HCT116 (cell line): ENCODE results near the gene TEX261. TPM values are rescaled to one million over a fixed set of nuclear protein-coding genes. Genes with fewer than 3 reads are reported as not detected.

Experiments
- ATAC-seq: fragments of 200-7000 bp; cut with Tn5 transposase; 2 replicates; pipeline ENCODE4 v1.9.1; 2020; ENCODE audit warnings: mild to moderate bottlenecking, moderate library complexity
- BruUV-seq: library from RNA; stranded (reverse); fragments of 400-500 nt; replicated peaks from 2 replicates; lab custom pipeline; 2021; lab: Mats Ljungman, UMichigan
- CTCF ChIA-PET: fragments of 300-600 bp; sonication (Branson Sonifier 250); formaldehyde crosslinking; loops from one replicate; lab custom pipeline; 2021; ENCODE audit warnings: antibody characterized with exemption; lab: Charles Lee
- POLR2A ChIA-PET: fragments of 300-600, 350-600 bp; sonication (Branson Sonifier 250); formaldehyde crosslinking; loops from one replicate; lab custom pipeline; 2021; ENCODE audit warnings: antibody characterized with exemption; lab: Charles Lee
- RAD21 ChIA-PET, 2 experiments: fragments of 300-600 bp; sonication (Branson Sonifier 250); formaldehyde crosslinking; loops; one replicate each; lab custom pipeline; 2023; ENCODE audit warnings: low total read pairs in 2 of 2; ENCODE audit not compliant: uncharacterized antibody in 2 of 2, unreplicated experiment in 2 of 2, low non-redundant PET in 1 of 2; lab: Charles Lee
- DNase-seq: peaks from one replicate; pipeline ENCODE4 v3.0.0-alpha.2; 2010; ENCODE audit warnings: low read depth, low spot score
- H2AFZ ChIP-seq: fragments of 200-600 bp; shearing (Covaris generic), sonication (generic); 2 replicates; pipeline ENCODE4 v1.6.1; 2017; ENCODE audit warnings: low read depth, mixed run types, mixed read lengths, antibody characterized with exemption, low read length; ENCODE audit not compliant: poor library complexity, severe bottlenecking
- H3K27ac ChIP-seq: 2 replicates; pipeline ENCODE4 v1.5.1; 2012; ENCODE audit warnings: low read depth, low read length
- H3K27me3 ChIP-seq: fragments of 200-600 bp; sonication (generic); 2 replicates; pipeline ENCODE4 v1.6.1; 2016; ENCODE audit warnings: mixed run types, low read length, mixed read lengths; ENCODE audit not compliant: insufficient read depth
- H3K36me3 ChIP-seq, 2 experiments: fragments of 200-500 bp in 1 of 2; fragments of 200-600 bp in 1 of 2; sonication (Bioruptor generic) in 1 of 2; sonication (generic) in 1 of 2; 2 replicates each; pipeline versions ENCODE4 v1.5.1 to v1.6.1; 2014 to 2016; ENCODE audit warnings: low read length in 2 of 2, inconsistent platforms in 1 of 2, mixed read lengths in 1 of 2, mixed run types in 1 of 2; ENCODE audit not compliant: insufficient read depth in 2 of 2, control insufficient read depth in 1 of 2
- H3K4me1 ChIP-seq, 2 experiments: fragments of 200-600 bp in 1 of 2; sonication (generic) in 1 of 2; 2 replicates each; pipeline versions ENCODE4 v1.5.1 to v1.6.1; 2012 to 2017; ENCODE audit warnings: low read length in 2 of 2, inconsistent platforms in 1 of 2, mild to moderate bottlenecking in 1 of 2, mixed read lengths in 1 of 2, mixed run types in 1 of 2, moderate library complexity in 1 of 2; ENCODE audit not compliant: insufficient read depth in 2 of 2, control insufficient read depth in 1 of 2
- H3K4me2 ChIP-seq: fragments of 200-600 bp; sonication (generic); 2 replicates; pipeline ENCODE4 v1.6.1; 2017; ENCODE audit warnings: mixed run types, low read length, mixed read lengths
- H3K4me3 ChIP-seq, 2 experiments: fragments of 200-600 bp in 1 of 2; sonication (generic) in 1 of 2; replicated peaks in 1 of 2; 2 replicates each; pipeline ENCODE4 v1.5.1; 2011 to 2016; ENCODE audit warnings: low read length in 2 of 2, control low read depth in 1 of 2, low read depth in 1 of 2, mild to moderate bottlenecking in 1 of 2, mixed read lengths in 1 of 2, mixed run types in 1 of 2
- H3K79me2 ChIP-seq: fragments of 200-600 bp; sonication (generic); 2 replicates; pipeline ENCODE4 v1.6.1; 2017; ENCODE audit warnings: mild to moderate bottlenecking, mixed run types, low read length, moderate library complexity, mixed read lengths; ENCODE audit not compliant: insufficient read depth
- H3K9ac ChIP-seq: fragments of 200-600 bp; sonication (generic); 2 replicates; pipeline ENCODE4 v1.6.1; 2016; ENCODE audit warnings: low read length, mixed read lengths
- H3K9me2 ChIP-seq: fragments of 200-600 bp; sonication (generic), shearing (Covaris generic); 2 replicates; pipeline ENCODE4 v1.6.1; 2017; ENCODE audit warnings: mixed run types, mild to moderate bottlenecking, moderate library complexity; ENCODE audit not compliant: insufficient read depth
- H3K9me3 ChIP-seq, 2 experiments: fragments of 200-500 bp in 1 of 2; fragments of 200-600 bp in 1 of 2; sonication (Bioruptor generic) in 1 of 2; sonication (generic) in 1 of 2; 2 replicates each; pipeline ENCODE4 v1.6.1; 2014 to 2017; ENCODE audit warnings: low read length in 2 of 2, mixed read lengths in 2 of 2, inconsistent platforms in 1 of 2, low read depth in 1 of 2, mild to moderate bottlenecking in 1 of 2, mixed run types in 1 of 2, moderate library complexity in 1 of 2; ENCODE audit not compliant: control insufficient read depth in 1 of 2, insufficient read depth in 1 of 2
- H4K20me1 ChIP-seq: fragments of 200-600 bp; sonication (generic), shearing (Covaris generic); 2 replicates; pipeline ENCODE4 v1.6.1; 2017; ENCODE audit warnings: mixed run types, mild to moderate bottlenecking, moderate library complexity; ENCODE audit not compliant: insufficient read depth
- EGR1 ChIP-seq: IDR thresholded peaks from 2 replicates; pipeline ENCODE4 v1.6.1; 2012; ENCODE audit warnings: low read depth
- ELF1 ChIP-seq: IDR thresholded peaks from 2 replicates; pipeline ENCODE4 v1.6.1; 2012; ENCODE audit warnings: low read depth, borderline replicate concordance
- EZH2 ChIP-seq: fragments of 200-600 bp; sonication (generic); IDR thresholded peaks from 2 replicates; pipeline ENCODE4 v1.6.1; 2017; ENCODE audit warnings: antibody characterized with exemption, mixed run types
- EZH2phosphoT487 ChIP-seq: fragments of 200-600 bp; IDR thresholded peaks from 2 replicates; pipeline ENCODE4 v1.6.1; 2018; ENCODE audit warnings: antibody characterized with exemption, borderline replicate concordance
- POLR2AphosphoS5 ChIP-seq: IDR thresholded peaks from 2 replicates; pipeline ENCODE4 v1.6.1; 2011; ENCODE audit warnings: mild to moderate bottlenecking, low read depth, low read length, moderate library complexity
- RAD21 ChIP-seq: IDR thresholded peaks from 2 replicates; pipeline ENCODE4 v1.6.1; 2012; ENCODE audit warnings: low read depth, mild to moderate bottlenecking
- REST ChIP-seq: IDR thresholded peaks from 2 replicates; pipeline ENCODE4 v1.6.1; 2012; ENCODE audit warnings: low read depth
- SIN3A ChIP-seq: IDR thresholded peaks from 2 replicates; pipeline ENCODE4 v1.6.1; 2012; ENCODE audit warnings: low read depth
- SP1 ChIP-seq: IDR thresholded peaks from 2 replicates; pipeline ENCODE4 v1.6.1; 2012; ENCODE audit warnings: low read depth
- TCF7L2 ChIP-seq: IDR thresholded peaks from 2 replicates; pipeline ENCODE4 v1.7.0; 2011; ENCODE audit warnings: borderline replicate concordance, inconsistent platforms; ENCODE audit not compliant: insufficient read depth, insufficient read length; ENCODE audit errors: extremely low read depth
- YY1 ChIP-seq: IDR thresholded peaks from 2 replicates; pipeline ENCODE4 v1.6.1; 2011; ENCODE audit warnings: low read length, low read depth, moderate library complexity, mild to moderate bottlenecking; ENCODE audit not compliant: insufficient replicate concordance; ENCODE audit errors: extremely low read depth
- ZNF274 ChIP-seq: fragments of 200-500 bp; sonication (Bioruptor generic); IDR thresholded peaks from 2 replicates; pipeline ENCODE4 v1.6.1; 2014; ENCODE audit warnings: mild to moderate bottlenecking, low read depth, low read length, inconsistent platforms
- intact Hi-C: fragments of 100-400 bp; cut with micrococcal nuclease; formaldehyde crosslinking; loops from 2 replicates; pipeline ENCODE4 v1.10.0; 2022
- total RNA-seq: library from RNA; stranded (reverse); gene quantifications from one replicate; pipeline ENCODE4 v1.2.1, GENCODE V29; 2021; ENCODE audit not compliant: unreplicated experiment
- TF ChIP-seq, protein P1 (sequence below), 3 experiments: fragments of 200-600 bp in 1 of 3; sonication (generic) in 1 of 3; IDR thresholded peaks in 2 of 3; conservative IDR thresholded peaks in 1 of 3; 2 replicates each; pipeline ENCODE4 v1.5.1; 2012 to 2017; ENCODE audit warnings: low read depth in 2 of 3, low read length in 2 of 3, antibody characterized with exemption in 1 of 3, borderline replicate concordance in 1 of 3, control low read depth in 1 of 3, mild to moderate bottlenecking in 1 of 3, mixed read lengths in 1 of 3, mixed run types in 1 of 3, moderate library complexity in 1 of 3; ENCODE audit not compliant: insufficient read depth in 1 of 3

The TEX261 gene
- total RNA-seq, 1 experiment from 2014 or later, result 37.9 TPM

DNA sequence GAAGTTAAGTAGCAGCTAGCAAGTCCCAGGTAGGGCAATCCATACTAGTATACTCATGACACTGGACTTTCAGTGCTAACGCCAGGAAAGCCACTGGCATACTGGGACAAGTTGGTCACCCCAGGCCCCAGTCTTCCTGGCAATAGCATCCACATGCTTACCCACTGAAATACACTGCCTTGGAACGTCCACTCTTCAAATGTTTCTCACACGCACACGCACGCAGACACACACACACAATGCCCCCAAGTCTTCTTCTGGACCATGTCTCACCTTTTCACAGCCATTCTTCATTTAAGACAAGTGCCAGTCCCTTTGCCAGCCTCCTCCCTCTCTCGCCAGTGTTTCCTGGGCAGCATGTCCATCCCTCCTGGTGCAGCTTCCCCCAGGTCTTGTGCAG, 8.7 kb upstream of the TEX261 start:
- no TSS peak for BruUV-seq
- Histone ChIP-seq H3K4me2 (no peak overlapping the region), H3K36me3 (no peaks in the 10 kb centered on the region), H4K20me1 (no peaks in the 10 kb centered on the region), H3K79me2 (no peaks in the 10 kb centered on the region), H3K4me1 (peaks cover 3 to 13% of the 10 kb centered on the region in 2 experiments; a peak in 2 of 4 replicates), H3K9ac (no peak overlapping the region), H3K9me3 (no peaks in the 10 kb centered on the region), H3K27me3 (no peaks in the 10 kb centered on the region), H3K27ac (no peak overlapping the region), H2AFZ (no peak overlapping the region), H3K9me2 (no peaks in the 10 kb centered on the region), H3K4me3 (no peak overlapping the region)
- ChIA-PET RAD21 (no interaction called here), POLR2A (no interaction called here), CTCF (no interaction called here)
- intact Hi-C loops, result no loop called here
- TF ChIP-seq SIN3A (no peak), EZH2phosphoT487 (no peak), ELF1 (no peak), EZH2 (no peak), REST (no peak), RAD21 (no peak)
- DNase-seq, result no peak
- ATAC-seq, result no peak

GRCh38 chr2:71001981-71002570, 7.4 kb upstream of the TEX261 start:
- ChIA-PET RAD21 (no interaction called here), POLR2A (no interaction called here)
- H3K27me3 ChIP-seq, result no peaks in the 10 kb centered on the region
- H3K4me2 ChIP-seq, result no peak overlapping the region
- H3K9me2 ChIP-seq, result no peaks in the 10 kb centered on the region
- BruUV-seq, result no TSS peak
- no peaks in the 10 kb centered on the region for H3K9me3 ChIP-seq
- no peaks in the 10 kb centered on the region for H4K20me1 ChIP-seq
- H3K79me2 ChIP-seq, result no peaks in the 10 kb centered on the region
- H2AFZ ChIP-seq, result no peak overlapping the region
- no peak for TF ChIP-seq ZNF274
- no peak for TF ChIP-seq SP1
- TF ChIP-seq POLR2AphosphoS5, result no peak
- TF ChIP-seq TCF7L2, result no peak
- no peak for TF ChIP-seq EGR1
- TF ChIP-seq ELF1, result no peak
- TF ChIP-seq YY1, result no peak
- TF ChIP-seq, protein P1, sequence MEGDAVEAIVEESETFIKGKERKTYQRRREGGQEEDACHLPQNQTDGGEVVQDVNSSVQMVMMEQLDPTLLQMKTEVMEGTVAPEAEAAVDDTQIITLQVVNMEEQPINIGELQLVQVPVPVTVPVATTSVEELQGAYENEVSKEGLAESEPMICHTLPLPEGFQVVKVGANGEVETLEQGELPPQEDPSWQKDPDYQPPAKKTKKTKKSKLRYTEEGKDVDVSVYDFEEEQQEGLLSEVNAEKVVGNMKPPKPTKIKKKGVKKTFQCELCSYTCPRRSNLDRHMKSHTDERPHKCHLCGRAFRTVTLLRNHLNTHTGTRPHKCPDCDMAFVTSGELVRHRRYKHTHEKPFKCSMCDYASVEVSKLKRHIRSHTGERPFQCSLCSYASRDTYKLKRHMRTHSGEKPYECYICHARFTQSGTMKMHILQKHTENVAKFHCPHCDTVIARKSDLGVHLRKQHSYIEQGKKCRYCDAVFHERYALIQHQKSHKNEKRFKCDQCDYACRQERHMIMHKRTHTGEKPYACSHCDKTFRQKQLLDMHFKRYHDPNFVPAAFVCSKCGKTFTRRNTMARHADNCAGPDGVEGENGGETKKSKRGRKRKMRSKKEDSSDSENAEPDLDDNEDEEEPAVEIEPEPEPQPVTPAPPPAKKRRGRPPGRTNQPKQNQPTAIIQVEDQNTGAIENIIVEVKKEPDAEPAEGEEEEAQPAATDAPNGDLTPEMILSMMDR (IDR thresholded peaks at IDR 0.05 in 2 of 3, conservative IDR thresholded peaks at IDR 0.05 in 1 of 3; ENCODE audit: borderline replicate concordance in 1 of 3, insufficient read depth in 1 of 3, low read depth in 2 of 3, low read length in 2 of 3), result no peak
- TF ChIP-seq, all 23 proteins: peak for 0
- intact Hi-C loops, result no loop called here
- H3K4me3 ChIP-seq, result no peak overlapping the region
- H3K27ac ChIP-seq, result no peak overlapping the region
- H3K4me1 ChIP-seq, result peaks cover 3 to 13% of the 10 kb centered on the region in 2 experiments; a peak in 2 of 4 replicates
- H3K9ac ChIP-seq, result no peak overlapping the region
- ATAC-seq (no peak), DNase-seq (no peak)
- CTCF ChIA-PET, result interaction anchor here (0.6 to 1.5 kb wide), 4 partner anchors 10 to 68 kb away, joined by 3 to 5 read pairs (median 3); partner anchors contain the start of gene NAGK
- H3K36me3 ChIP-seq, result no peaks in the 10 kb centered on the region
